ENCODE data around the gene ANKRD11. TPM values are rescaled to one million over a fixed set of nuclear protein-coding genes. Genes with fewer than 3 reads are reported as not detected.

Gene ANKRD11
- total RNA-seq, 1 donor from 2014 or later: 165 TPM

DNA sequence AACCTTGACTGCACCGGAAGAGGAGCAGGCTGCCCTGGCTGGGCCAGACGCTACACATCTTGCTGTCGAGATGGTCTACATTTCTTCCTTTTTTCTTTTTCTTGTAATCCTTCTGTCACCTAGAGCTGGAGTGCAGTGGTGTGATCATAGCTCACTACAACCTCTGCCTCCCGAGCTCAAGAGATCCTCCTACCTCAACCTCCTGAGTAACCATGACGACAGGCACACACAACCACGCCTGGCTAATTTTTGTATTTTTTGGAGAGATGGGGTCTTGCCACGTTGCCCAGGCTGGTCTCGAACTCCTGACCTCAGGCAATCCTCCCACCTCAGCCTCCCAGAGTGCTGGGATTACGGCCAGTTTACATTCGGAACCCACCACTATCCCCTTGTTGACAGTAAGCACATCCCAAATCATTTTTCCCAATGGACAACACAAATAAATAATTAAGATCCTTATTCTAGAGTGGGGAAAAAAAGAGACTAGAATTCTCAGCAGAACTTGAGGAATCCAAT lies 79.0 kb downstream of the ANKRD11 start:
- TF ChIP-seq, protein P1, sequence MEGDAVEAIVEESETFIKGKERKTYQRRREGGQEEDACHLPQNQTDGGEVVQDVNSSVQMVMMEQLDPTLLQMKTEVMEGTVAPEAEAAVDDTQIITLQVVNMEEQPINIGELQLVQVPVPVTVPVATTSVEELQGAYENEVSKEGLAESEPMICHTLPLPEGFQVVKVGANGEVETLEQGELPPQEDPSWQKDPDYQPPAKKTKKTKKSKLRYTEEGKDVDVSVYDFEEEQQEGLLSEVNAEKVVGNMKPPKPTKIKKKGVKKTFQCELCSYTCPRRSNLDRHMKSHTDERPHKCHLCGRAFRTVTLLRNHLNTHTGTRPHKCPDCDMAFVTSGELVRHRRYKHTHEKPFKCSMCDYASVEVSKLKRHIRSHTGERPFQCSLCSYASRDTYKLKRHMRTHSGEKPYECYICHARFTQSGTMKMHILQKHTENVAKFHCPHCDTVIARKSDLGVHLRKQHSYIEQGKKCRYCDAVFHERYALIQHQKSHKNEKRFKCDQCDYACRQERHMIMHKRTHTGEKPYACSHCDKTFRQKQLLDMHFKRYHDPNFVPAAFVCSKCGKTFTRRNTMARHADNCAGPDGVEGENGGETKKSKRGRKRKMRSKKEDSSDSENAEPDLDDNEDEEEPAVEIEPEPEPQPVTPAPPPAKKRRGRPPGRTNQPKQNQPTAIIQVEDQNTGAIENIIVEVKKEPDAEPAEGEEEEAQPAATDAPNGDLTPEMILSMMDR (IDR thresholded peaks at IDR 0.05; ENCODE audit: unreplicated experiment): no peak
- peaks cover 65% of the 10 kb centered on the region for H3K4me1 Mint-ChIP-seq (ENCODE audit: unreplicated experiment)
- peaks cover 18% of the 10 kb centered on the region for H3K27me3 Mint-ChIP-seq (ENCODE audit: unreplicated experiment)
- peaks cover 4% of the 10 kb centered on the region for H3K36me3 Mint-ChIP-seq (ENCODE audit: low read depth, unreplicated experiment)
- peak overlapping the region; percentile 56 for H3K4me3 Mint-ChIP-seq (ENCODE audit: unreplicated experiment)
- H3K9me3 Mint-ChIP-seq (ENCODE audit: unreplicated experiment): no peaks in the 10 kb centered on the region
- DNase-seq (ENCODE audit: low spot score): no peak
- H3K27ac Mint-ChIP-seq (ENCODE audit: unreplicated experiment): peak overlapping the region; percentile 84

DNA sequence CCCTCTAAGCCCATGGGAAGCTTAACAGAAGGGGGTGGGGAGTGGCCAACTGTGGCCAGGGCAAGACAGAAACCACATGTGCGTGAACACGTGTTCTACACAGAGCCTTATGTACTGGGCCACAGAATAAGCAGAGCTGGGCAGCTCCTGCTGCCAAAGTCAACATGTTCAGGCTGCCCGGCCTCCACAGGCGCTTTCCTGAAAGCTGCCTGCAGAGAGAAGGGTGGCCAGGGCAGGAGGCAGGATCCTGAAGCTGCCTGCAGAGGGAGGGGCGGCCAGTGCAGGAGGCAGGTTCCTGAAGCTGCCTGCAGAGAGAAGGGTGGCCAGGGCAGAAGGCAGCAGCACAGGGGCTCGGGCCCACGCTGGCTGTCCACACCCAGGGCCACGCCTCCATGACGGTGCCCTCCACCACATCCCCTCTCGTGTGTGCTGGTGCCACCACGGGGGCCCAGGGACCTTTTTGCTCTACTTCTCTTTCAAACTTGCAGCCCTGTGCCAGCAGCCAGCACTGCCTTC lies 79.5 kb downstream of the ANKRD11 start:
- H3K4me3 Mint-ChIP-seq (ENCODE audit: unreplicated experiment): no peak overlapping the region
- H3K27ac Mint-ChIP-seq (ENCODE audit: unreplicated experiment): peak overlapping the region; percentile 84
- no peak for DNase-seq (ENCODE audit: low spot score)

DNA sequence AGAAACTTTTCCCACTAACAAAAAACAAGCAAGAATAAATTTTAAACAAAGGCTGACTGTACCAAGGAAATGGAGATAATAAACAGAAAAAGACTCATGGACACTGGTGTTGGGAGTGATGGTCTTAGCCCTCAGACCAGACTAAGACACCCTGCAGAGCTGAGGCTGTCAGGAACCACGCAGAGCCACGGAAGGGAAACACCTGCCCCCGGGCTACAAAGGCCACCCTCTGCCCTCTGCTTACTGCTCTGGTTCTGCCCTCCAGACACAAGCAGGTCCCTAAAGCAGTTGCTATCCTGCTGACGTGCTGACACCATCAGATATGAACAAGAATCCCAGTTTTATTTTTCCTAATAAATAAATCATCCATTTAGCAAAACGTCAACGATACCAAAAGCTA lies 80.0 kb downstream of the ANKRD11 start:
- no peak overlapping the region for H3K4me3 Mint-ChIP-seq (ENCODE audit: unreplicated experiment)
- H3K27ac Mint-ChIP-seq (ENCODE audit: unreplicated experiment): peak overlapping the region; percentile 87
- no peaks in the 10 kb centered on the region for H3K9me3 Mint-ChIP-seq (ENCODE audit: unreplicated experiment)
- TF ChIP-seq, protein P1 (IDR thresholded peaks at IDR 0.05; ENCODE audit: unreplicated experiment): no peak
- H3K27me3 Mint-ChIP-seq (ENCODE audit: unreplicated experiment): peaks cover 21% of the 10 kb centered on the region
- DNase-seq (ENCODE audit: low spot score): no peak
- H3K4me1 Mint-ChIP-seq (ENCODE audit: unreplicated experiment): peaks cover 71% of the 10 kb centered on the region
- no peaks in the 10 kb centered on the region for H3K36me3 Mint-ChIP-seq (ENCODE audit: low read depth, unreplicated experiment)

More for the DNA sequence above, 79.5 kb downstream of the ANKRD11 start:
- H3K27me3 Mint-ChIP-seq (ENCODE audit: unreplicated experiment): peaks cover 21% of the 10 kb centered on the region
- H3K4me1 Mint-ChIP-seq (ENCODE audit: unreplicated experiment): peaks cover 69% of the 10 kb centered on the region
- no peaks in the 10 kb centered on the region for H3K9me3 Mint-ChIP-seq (ENCODE audit: unreplicated experiment)
- TF ChIP-seq, protein P1 (IDR thresholded peaks at IDR 0.05; ENCODE audit: unreplicated experiment): no peak
- peaks cover 2% of the 10 kb centered on the region for H3K36me3 Mint-ChIP-seq (ENCODE audit: low read depth, unreplicated experiment)

- no peak overlapping the region for H3K4me3 Mint-ChIP-seq (ENCODE audit: unreplicated experiment)
- no peaks in the 10 kb centered on the region for H3K36me3 Mint-ChIP-seq (ENCODE audit: low read depth, unreplicated experiment)
- peaks cover 24% of the 10 kb centered on the region for H3K27me3 Mint-ChIP-seq (ENCODE audit: unreplicated experiment)
- TF ChIP-seq, protein P1 (IDR thresholded peaks at IDR 0.05; ENCODE audit: unreplicated experiment): no peak
- no peaks in the 10 kb centered on the region for H3K9me3 Mint-ChIP-seq (ENCODE audit: unreplicated experiment)
- peaks cover 76% of the 10 kb centered on the region for H3K4me1 Mint-ChIP-seq (ENCODE audit: unreplicated experiment)
- no peak for DNase-seq (ENCODE audit: low spot score)
- H3K27ac Mint-ChIP-seq (ENCODE audit: unreplicated experiment): peak overlapping the region; percentile 57
Measured at GRCh38 chr16:89409161-89409711, 81.1 kb downstream of the ANKRD11 start.

DNA sequence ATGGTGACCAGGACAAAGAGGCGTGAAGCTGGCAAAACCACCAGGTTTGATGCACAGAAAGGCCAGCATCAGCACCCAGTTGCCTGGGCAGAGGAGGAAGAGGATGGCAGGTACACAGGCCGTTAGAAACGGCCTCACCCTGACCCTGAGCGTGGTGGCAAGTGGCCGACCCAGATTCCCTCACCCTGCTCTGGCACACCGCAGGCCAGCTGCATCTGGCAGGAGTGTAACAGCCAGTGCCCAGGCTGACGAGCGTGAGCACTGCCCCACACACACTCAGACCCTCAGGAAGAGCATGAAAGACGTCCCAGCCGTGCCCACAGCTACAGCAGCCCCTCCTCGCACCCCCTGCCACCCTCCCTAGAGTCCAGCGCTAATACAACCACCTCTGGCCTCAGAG lies 82.0 kb downstream of the ANKRD11 start:
- Mint-ChIP-seq H3K4me3 (ENCODE audit: unreplicated experiment) (peak overlapping the region; percentile 59), H3K27me3 (ENCODE audit: unreplicated experiment) (peaks cover 28% of the 10 kb centered on the region), H3K9me3 (ENCODE audit: unreplicated experiment) (no peaks in the 10 kb centered on the region), H3K27ac (ENCODE audit: unreplicated experiment) (peak overlapping the region; percentile 91), H3K36me3 (ENCODE audit: low read depth, unreplicated experiment) (no peaks in the 10 kb centered on the region), H3K4me1 (ENCODE audit: unreplicated experiment) (peaks cover 82% of the 10 kb centered on the region)
- TF ChIP-seq, protein P1 (IDR thresholded peaks at IDR 0.05; ENCODE audit: unreplicated experiment): no peak
- no peak for DNase-seq (ENCODE audit: low spot score)
